GM21528 (cell line): Measurements from ENCODE around the gene INPP5J.
"Not testable (repeated sequence)": the region's sequence is repeated elsewhere in the genome, so short reads cannot be mapped to it uniquely, and the experiment has no call there.

Experiments used
- ATAC-seq: cut with Tn5 transposase; IDR thresholded peaks from one replicate; pipeline ENCODE4 v1.9.1; 2021; ENCODE audit warnings: mild to moderate bottlenecking, moderate library complexity; ENCODE audit not compliant: unreplicated experiment, low FRiP score

Gene INPP5J

GRCh38 chr22:31142285-31142684 is 19.5 kb downstream of the INPP5J start:
- no peak for ATAC-seq

- no peak for ATAC-seq
Measured at GRCh38 chr22:31143038-31143437, 20.3 kb downstream of the INPP5J start.

GRCh38 chr22:31143537-31143936 is 20.8 kb downstream of the INPP5J start:
- no peak for ATAC-seq

- no peak for ATAC-seq
Measured at GRCh38 chr22:31144223-31144622, 21.5 kb downstream of the INPP5J start.

- ATAC-seq, result no peak
Measured at GRCh38 chr22:31148488-31148887, 25.7 kb downstream of the INPP5J start.

- no peak for ATAC-seq
Measured at GRCh38 chr22:31148953-31149627, 26.3 kb downstream of the INPP5J start.

- ATAC-seq, result no peak
Measured at GRCh38 chr22:31150615-31151014, 27.8 kb downstream of the INPP5J start.

GRCh38 chr22:31151872-31152271 is 29.1 kb downstream of the INPP5J start:
- ATAC-seq, result no peak

GRCh38 chr22:31153357-31153756 is 30.6 kb downstream of the INPP5J start:
- ATAC-seq, result no peak

- ATAC-seq, result no peak
Measured at GRCh38 chr22:31154975-31155374, 32.2 kb downstream of the INPP5J start.

GRCh38 chr22:31155422-31155821 is 32.7 kb downstream of the INPP5J start:
- no peak for ATAC-seq

- ATAC-seq, result peak; percentile 29
Measured at GRCh38 chr22:31160328-31160978, 37.7 kb downstream of the INPP5J start.

- ATAC-seq, result no peak
Measured at GRCh38 chr22:31161386-31161785, 38.6 kb downstream of the INPP5J start.

GRCh38 chr22:31162015-31162765 is 39.4 kb downstream of the INPP5J start:
- no peak for ATAC-seq

- ATAC-seq, result no peak
Measured at GRCh38 chr22:31170971-31171370, 48.2 kb downstream of the INPP5J start.

GRCh38 chr22:31171734-31172133 is 49.0 kb downstream of the INPP5J start:
- not testable (repeated sequence) for ATAC-seq

GRCh38 chr22:31173386-31174145 is 50.8 kb downstream of the INPP5J start:
- no peak for ATAC-seq

- no peak for ATAC-seq
Measured at GRCh38 chr22:31176923-31177322, 54.2 kb downstream of the INPP5J start.

- no peak for ATAC-seq
Measured at GRCh38 chr22:31177420-31178162, 54.8 kb downstream of the INPP5J start.

GRCh38 chr22:31178859-31179258 is 56.1 kb downstream of the INPP5J start:
- no peak for ATAC-seq
